Activated naive CD8-positive, alpha-beta T cell treated with anti-CD3 and anti-CD28 coated beads for 36 hours (primary cell): ENCODE measurements around the gene ARHGAP23. TPM values are rescaled to one million over a fixed set of nuclear protein-coding genes. Genes with fewer than 3 reads are reported as not detected.

Experiments
- DNase-seq: peaks from one replicate; pipeline ENCODE4 v3.0.0; 2021
- H3K27ac Mint-ChIP-seq: one replicate; pipeline ENCODE4 v1.8.0; 2022; ENCODE audit warnings: mild to moderate bottlenecking, moderate library complexity, mixed read lengths
- H3K27me3 Mint-ChIP-seq: one replicate; pipeline ENCODE4 v1.8.0; 2022; ENCODE audit warnings: mild to moderate bottlenecking, mixed read lengths
- H3K36me3 Mint-ChIP-seq: one replicate; pipeline ENCODE4 v1.8.0; 2021; ENCODE audit warnings: mild to moderate bottlenecking, mixed read lengths
- H3K4me1 Mint-ChIP-seq: one replicate; pipeline ENCODE4 v1.8.0; 2021; ENCODE audit warnings: mixed read lengths
- H3K4me3 Mint-ChIP-seq: one replicate; pipeline ENCODE4 v1.8.0; 2022; ENCODE audit warnings: mild to moderate bottlenecking, moderate library complexity, mixed read lengths
- H3K9me3 Mint-ChIP-seq: one replicate; pipeline ENCODE4 v1.8.0; 2022; ENCODE audit warnings: mixed read lengths
- total RNA-seq, 2 experiments: library from RNA; stranded (reverse); gene quantifications; one replicate each; pipeline ENCODE4 v1.2.3, GENCODE V29; 2021

Gene ARHGAP23
- total RNA-seq, 2 experiments from 2014 or later, result 0.08 to 0.66 TPM

DNA sequence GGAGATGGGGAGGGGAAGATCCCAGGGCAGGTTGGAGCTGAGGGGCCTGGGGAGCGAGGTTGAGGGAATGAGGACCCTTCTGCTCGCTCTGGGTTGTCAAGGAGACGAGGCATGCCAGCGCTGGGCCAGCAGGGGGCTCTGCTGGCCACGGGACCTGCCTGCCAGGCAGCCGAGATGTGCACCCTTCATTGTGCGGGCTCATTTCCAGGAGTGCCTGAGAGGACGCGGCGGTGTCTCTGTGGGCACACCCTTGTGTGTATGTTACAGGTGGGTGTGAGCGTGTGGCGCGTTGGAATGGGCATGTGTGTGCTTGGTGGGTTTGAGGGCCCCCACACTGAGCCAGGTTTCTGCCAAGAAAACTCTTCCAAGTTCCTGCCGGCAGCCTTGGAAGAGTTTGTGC lies 15.9 kb downstream of the ARHGAP23 start:
- peaks cover 5% of the 10 kb centered on the region for H3K4me1 Mint-ChIP-seq
- peak; percentile 69 for DNase-seq
- H3K27me3 Mint-ChIP-seq, result peaks cover 4% of the 10 kb centered on the region
- no peaks in the 10 kb centered on the region for H3K9me3 Mint-ChIP-seq
- no peak overlapping the region for H3K4me3 Mint-ChIP-seq
- no peaks in the 10 kb centered on the region for H3K36me3 Mint-ChIP-seq
- no peak overlapping the region for H3K27ac Mint-ChIP-seq

DNA sequence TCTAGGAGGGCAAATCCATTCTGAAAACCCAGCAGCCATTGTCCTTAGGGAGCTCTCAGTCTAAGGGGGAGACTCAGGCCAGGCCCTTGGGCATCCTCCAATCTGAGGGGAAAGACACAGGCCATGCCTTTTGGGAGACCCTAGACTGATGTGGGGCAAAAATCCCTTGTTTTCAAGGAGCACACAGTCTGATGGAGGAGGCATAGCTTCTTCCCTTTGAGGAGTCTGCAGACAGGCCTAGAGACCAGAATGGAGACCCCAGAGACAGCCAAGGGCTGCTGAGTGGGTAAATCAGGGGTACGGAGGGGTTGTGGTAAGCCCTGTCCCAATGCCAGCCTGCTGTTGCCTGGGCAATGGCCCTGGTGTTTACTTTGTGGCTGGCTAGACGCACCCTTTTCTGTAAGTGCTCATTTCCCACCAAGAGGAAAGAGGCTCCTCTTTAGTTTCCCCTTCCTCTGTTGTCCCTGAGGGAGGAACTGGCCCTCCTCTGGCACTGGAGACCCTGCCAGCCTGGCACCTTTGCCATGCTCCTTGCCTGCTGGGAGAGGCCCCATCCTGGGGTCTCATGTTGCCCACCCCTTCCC lies 19.3 kb downstream of the ARHGAP23 start:
- H3K4me3 Mint-ChIP-seq, result no peak overlapping the region
- no peak for DNase-seq
- H3K36me3 Mint-ChIP-seq, result no peaks in the 10 kb centered on the region
- peaks cover 18% of the 10 kb centered on the region for H3K27me3 Mint-ChIP-seq
- H3K4me1 Mint-ChIP-seq, result peaks cover 5% of the 10 kb centered on the region
- H3K27ac Mint-ChIP-seq, result no peak overlapping the region
- no peaks in the 10 kb centered on the region for H3K9me3 Mint-ChIP-seq

DNA sequence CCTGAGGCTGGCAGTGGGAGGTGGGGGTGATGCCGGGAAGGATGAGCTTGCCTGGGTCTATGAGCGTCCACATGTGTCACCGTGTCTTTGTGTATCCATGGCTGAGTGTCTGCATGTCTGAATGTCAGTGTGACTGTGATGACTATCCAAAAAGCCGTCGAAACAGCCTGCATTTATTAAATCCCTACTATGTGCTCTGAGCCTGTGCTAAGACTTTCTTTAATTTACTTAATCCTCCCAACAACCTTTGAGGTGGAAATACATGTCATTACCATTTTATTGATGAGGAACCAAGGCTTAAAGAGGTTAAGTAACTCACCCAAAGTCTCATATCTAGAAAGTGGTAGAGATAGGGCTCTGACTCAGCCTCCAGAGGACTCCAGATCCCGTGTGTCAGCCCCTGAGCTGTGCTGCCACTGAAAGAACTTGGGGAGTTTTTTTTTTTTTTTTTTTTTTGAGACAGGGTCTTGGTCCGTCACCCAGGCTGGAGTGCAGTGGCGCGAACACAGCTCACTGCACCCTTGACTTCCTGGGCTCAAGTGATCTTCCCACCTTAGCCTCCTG lies 20.0 kb downstream of the ARHGAP23 start:
- H3K4me3 Mint-ChIP-seq, result no peak overlapping the region
- H3K4me1 Mint-ChIP-seq, result peaks cover 11% of the 10 kb centered on the region
- no peak overlapping the region for H3K27ac Mint-ChIP-seq
- no peaks in the 10 kb centered on the region for H3K36me3 Mint-ChIP-seq
- no peaks in the 10 kb centered on the region for H3K9me3 Mint-ChIP-seq
- peaks cover 24% of the 10 kb centered on the region for H3K27me3 Mint-ChIP-seq
- no peak for DNase-seq

DNA sequence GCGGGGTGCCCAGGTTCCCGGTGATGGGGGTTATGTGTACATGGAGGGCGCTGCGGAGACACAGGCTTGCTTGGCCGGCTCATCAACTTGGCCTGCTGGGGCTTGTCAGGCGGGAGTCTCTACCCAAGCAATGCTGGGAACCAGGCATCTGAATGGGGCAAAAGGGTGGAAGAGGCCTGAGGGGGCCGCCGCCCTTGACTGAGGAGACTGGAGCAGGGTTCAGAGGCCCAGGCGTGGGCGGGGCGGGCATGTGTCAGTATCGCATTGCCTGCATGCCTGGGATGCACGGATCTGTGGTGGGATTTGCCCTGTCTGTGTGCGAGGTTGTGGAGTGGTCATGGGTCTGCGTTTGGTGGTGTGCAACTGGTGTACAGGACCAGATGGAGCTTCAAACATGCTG lies 21.1 kb downstream of the ARHGAP23 start:
- Mint-ChIP-seq H3K27me3 (peaks cover 30% of the 10 kb centered on the region), H3K27ac (no peak overlapping the region), H3K36me3 (no peaks in the 10 kb centered on the region), H3K4me1 (peaks cover 8% of the 10 kb centered on the region), H3K4me3 (no peak overlapping the region), H3K9me3 (no peaks in the 10 kb centered on the region)
- no peak for DNase-seq

DNA sequence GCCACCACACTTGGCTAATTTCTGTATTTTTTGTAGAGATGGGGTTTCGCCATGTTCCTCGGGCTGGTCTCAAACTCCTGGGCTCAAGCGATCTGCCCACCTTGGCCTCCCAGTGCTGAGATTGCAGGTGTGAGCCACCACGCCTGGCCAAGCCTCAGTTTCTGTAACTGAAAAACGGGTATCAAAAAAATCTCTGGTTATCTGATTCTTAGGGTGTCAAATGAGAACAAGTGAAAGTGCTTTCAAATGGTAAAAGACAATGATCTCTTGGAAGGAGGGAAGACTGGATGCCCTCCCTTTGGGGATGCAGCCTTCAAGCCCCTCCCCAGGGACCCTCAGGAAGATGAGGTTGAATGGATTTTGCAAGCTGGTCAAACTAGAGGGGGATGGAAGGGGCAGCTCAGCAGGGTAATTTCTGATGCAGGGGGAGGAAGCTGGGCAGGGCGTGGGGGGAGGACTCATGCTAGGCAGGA lies 22.3 kb downstream of the ARHGAP23 start:
- H3K4me3 Mint-ChIP-seq, result no peak overlapping the region
- H3K9me3 Mint-ChIP-seq, result no peaks in the 10 kb centered on the region
- peaks cover 40% of the 10 kb centered on the region for H3K27me3 Mint-ChIP-seq
- peaks cover 13% of the 10 kb centered on the region for H3K4me1 Mint-ChIP-seq
- no peak overlapping the region for H3K27ac Mint-ChIP-seq
- H3K36me3 Mint-ChIP-seq, result no peaks in the 10 kb centered on the region
- DNase-seq, result no peak

DNA sequence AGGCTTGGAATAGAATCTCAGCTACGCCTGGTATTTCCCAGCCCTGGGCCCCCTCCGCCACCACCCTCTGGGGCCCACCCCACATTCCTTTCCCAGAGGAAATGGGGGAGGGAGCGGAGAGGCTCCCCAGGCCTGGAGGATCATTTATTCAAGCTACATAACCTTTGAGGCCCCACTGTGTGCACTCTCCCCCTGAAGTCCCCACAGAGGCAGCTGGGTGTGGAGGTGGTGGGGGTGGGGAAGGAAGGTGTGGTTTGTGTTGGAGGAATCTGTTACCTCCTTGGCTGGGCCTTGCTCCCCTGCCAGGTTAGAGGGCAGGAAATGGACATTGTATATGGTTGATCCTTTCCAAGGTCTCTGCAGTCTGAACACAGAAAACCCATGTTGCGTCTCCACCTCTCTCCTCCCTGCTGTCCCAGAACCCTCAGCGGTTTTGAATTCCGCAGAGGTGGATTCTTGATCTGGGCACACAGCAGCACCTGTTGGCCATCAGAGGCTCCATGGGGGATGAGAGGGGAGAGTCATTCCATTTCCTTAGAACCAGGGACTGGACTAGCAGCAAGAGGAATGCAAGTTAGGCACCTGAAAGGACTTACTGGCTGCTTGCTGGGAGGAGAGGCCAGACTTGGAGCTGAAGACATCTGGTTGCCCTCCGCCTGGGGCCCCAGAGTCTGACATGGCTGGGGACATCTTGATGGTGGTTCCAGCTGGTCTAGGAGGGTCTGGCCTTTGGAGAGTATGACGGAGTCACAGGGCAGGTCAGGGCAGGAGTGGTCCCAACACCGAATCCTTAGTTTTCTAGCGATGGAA lies 23.0 kb downstream of the ARHGAP23 start:
- no peaks in the 10 kb centered on the region for H3K9me3 Mint-ChIP-seq
- H3K27me3 Mint-ChIP-seq, result peaks cover 41% of the 10 kb centered on the region
- peaks cover 13% of the 10 kb centered on the region for H3K4me1 Mint-ChIP-seq
- H3K4me3 Mint-ChIP-seq, result no peak overlapping the region
- H3K27ac Mint-ChIP-seq, result no peak overlapping the region
- no peak for DNase-seq
- no peaks in the 10 kb centered on the region for H3K36me3 Mint-ChIP-seq

DNA sequence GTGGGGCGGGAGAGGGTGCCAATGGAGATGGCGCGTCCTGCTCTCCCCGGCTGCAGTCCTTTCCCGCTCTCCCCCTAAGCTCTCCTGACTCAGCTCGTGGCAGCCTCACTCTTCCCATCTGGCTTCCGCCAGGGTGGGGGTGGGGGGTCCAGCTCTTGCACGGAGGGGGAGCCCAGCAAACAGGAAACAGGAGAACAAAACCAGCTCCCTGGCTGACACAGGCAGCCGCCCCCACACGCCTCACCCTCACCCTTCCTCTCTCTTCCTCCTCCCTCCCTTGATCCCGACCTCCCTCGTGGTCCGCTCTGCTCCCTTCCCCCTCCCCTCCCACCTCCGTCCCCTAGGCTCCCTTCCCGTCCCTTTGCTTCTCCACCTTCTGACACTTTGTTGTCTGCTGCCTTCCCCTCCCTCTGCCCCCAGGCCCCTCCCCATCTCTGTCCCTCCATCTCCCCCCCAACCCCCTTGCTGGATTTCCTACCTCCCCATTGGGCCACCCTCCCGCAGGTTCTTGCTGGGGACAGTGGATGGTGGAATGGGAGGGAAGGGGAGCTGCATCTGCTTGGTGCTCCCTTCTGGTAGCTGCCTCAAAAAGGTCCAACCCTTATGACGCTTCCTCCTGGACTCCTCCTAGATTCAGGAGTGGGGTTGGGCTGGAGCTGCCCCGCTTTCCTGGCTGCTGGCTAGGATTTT lies 23.7 kb downstream of the ARHGAP23 start:
- H3K27me3 Mint-ChIP-seq, result peaks cover 46% of the 10 kb centered on the region
- H3K9me3 Mint-ChIP-seq, result no peaks in the 10 kb centered on the region
- DNase-seq, result no peak
- H3K36me3 Mint-ChIP-seq, result no peaks in the 10 kb centered on the region
- peaks cover 13% of the 10 kb centered on the region for H3K4me1 Mint-ChIP-seq
- H3K27ac Mint-ChIP-seq, result no peak overlapping the region
- no peak overlapping the region for H3K4me3 Mint-ChIP-seq

DNA sequence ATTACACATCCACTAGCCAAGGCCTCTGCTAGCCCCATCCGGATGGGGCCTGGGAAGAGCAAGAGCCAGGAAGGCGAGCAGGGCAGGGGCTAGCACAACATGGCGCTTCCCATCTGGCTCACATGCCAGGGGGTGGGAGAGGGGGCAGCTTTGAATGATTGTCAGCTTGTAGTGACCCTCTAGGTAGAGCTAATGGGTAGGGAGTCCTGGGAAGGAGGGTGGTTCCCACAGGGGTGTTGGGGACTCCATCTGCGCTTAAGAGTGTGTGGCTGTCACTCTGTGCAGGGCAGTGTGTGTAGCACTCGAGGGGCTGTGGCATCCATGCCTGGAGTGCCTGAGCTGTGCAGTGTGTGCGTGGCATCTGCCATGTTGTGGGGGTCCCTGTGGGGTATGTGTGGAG lies 24.5 kb downstream of the ARHGAP23 start:
- Mint-ChIP-seq H3K4me1 (peaks cover 13% of the 10 kb centered on the region), H3K36me3 (no peaks in the 10 kb centered on the region), H3K9me3 (no peaks in the 10 kb centered on the region), H3K27ac (no peak overlapping the region), H3K4me3 (no peak overlapping the region), H3K27me3 (peaks cover 52% of the 10 kb centered on the region)
- no peak for DNase-seq

DNA sequence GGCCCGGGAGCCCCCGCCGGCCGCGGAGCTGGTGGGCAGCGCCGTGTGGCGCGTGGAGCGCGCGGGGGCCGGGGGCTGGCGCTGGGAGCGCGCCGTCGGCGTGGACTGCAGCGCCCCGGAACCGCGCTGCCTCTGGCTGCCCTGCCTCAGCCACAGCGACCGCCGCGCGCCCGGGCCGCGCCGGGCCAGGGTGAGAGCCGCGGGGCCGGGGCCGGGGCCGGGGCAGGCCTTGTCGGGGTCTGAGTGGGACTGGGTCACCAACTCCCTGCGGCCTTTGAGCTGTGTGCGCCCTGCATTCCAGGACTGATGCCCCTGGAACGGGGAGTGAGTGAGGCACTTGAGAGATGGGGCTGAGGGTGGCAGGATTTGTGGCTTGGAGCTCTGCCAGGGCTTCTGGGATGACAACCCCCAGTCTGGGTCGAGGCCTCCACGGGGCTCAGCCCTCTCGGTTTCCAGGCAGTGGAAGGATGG lies 25.7 kb downstream of the ARHGAP23 start:
- no peaks in the 10 kb centered on the region for H3K36me3 Mint-ChIP-seq
- H3K27me3 Mint-ChIP-seq, result peaks cover 52% of the 10 kb centered on the region
- peaks cover 13% of the 10 kb centered on the region for H3K4me1 Mint-ChIP-seq
- DNase-seq, result no peak
- no peak overlapping the region for H3K4me3 Mint-ChIP-seq
- no peaks in the 10 kb centered on the region for H3K9me3 Mint-ChIP-seq
- H3K27ac Mint-ChIP-seq, result no peak overlapping the region

DNA sequence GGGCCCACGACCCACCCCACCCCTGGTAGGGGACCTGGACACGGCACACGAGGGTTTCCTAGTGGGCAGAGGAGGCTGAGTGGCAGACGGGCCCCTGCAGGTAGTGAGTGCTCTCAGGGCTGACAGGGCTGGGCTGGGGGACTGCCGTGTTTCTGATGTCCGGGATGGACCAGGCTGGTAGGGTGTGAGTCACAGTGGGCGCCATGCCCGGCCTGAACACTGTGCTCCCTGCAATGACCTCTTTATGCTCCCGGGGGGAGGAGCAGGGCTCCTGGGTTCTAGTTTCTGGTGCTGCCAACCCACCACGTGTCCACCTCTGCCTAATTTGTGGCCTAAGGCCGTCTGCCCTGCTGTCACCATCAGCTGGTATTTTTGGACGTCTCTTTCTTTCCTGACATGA lies 26.3 kb downstream of the ARHGAP23 start:
- Mint-ChIP-seq H3K27me3 (peaks cover 49% of the 10 kb centered on the region), H3K4me3 (no peak overlapping the region), H3K4me1 (peaks cover 13% of the 10 kb centered on the region), H3K9me3 (no peaks in the 10 kb centered on the region), H3K36me3 (no peaks in the 10 kb centered on the region), H3K27ac (no peak overlapping the region)
- DNase-seq, result no peak

DNA sequence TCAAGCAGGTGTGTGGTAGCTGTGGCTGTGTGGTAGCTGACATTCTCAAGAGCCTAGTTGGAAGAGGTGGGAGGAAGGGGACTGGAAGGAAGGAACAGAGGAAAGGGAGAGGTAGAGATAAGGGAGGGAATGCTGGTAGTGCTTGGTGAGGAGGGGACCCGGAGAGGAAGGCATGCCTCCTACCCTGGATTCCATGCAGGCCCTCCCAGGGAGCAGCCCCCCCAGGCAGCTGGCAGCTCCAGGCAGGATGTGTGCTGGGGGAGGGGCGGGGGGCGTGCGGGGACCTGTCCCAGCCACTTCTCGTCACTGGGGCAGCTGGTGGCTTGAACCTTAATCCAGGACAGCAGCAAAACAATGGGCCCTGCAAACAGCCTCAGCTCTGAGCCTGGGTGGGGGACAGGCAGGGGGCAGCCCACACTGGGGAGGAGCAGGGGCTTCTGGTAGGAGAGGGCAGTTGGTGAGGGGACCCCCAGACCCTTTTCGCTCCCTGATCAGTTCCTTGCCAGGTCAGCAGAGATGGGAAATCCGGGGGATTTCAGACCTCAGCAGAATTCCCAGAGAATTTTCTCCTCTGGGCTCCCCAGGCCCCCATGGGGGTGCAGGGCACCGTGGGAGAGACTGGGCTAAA lies 27.1 kb downstream of the ARHGAP23 start:
- Mint-ChIP-seq H3K9me3 (no peaks in the 10 kb centered on the region), H3K27ac (no peak overlapping the region), H3K4me3 (no peak overlapping the region), H3K27me3 (peaks cover 48% of the 10 kb centered on the region), H3K4me1 (peaks cover 13% of the 10 kb centered on the region), H3K36me3 (no peaks in the 10 kb centered on the region)
- DNase-seq, result no peak

DNA sequence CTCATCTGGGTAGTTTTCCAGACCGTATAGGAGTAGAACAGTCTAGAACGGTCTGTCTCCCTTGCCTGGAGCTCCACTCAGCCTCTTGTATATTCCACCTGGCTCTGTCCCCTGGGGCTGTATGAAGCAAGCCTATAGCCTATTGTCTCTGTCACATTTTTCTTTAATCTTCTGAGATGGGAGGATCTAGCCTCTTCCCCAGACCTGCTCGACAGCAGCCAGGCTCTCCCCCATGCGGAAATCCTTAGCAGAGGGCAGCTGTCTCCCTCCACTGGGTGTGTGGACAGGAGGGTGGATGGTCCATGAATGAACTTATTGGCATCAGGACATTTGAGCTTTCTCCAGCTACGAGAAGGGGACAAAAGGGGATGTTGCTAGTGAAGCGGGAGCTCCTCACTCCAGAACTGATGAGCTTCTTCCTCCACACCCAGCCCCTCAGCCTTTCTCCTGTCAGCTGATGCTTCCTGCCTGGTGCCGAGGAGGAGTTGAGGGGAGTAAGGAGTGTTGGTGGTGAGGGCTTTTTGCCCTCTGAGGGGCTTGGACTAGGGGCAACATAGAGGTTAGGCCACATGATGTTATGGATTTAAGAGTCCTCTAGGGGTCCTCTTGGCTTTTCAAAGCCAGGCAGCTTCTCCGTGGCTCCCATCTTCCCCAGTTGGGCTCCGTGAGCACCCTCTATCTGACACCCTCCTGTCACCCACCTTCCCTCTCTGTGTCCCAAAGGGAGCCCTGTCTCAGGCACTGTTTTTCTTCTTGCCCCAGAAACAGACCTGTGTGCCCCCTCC lies 28.0 kb downstream of the ARHGAP23 start:
- peaks cover 13% of the 10 kb centered on the region for H3K4me1 Mint-ChIP-seq
- H3K27ac Mint-ChIP-seq, result no peak overlapping the region

DNA sequence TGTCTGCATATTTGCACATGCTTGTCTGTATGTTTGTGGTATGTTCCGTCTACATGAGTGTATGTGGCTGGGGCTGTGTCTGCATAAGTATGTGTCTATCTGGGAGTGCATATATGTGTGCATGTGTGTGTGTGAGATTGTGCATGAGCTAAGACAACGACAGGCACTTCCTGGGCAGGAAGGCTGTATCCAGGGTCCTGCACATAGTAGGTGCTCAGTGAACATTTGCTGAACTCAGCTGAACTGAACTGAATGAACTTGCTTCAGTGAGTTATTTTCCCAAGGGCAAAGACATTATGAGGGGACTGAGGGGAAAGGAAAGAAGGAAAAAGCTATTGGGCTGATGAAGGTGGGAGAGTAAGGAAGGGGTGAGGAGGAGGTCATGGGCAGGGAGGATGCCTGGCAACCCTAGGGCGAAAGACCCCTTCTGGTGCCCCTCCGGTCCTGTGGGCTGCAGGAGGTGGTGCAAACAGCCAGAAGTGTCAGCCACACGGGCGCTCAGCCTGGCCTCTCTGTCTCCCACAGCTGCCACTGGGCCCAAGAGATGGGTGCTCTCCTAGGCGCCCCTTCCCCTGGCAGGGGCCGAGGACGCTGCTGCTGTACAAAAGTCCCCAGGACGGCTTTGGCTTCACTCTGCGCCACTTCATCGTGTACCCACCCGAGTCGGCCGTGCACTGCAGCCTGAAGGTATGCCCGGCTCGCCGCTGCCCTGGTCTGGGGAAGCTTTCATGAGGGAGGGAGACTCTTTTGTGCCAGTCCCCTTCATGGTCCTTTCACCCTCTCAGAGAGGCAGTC lies 29.5 kb downstream of the ARHGAP23 start:
- H3K4me3 Mint-ChIP-seq, result no peak overlapping the region
- no peak overlapping the region for H3K27ac Mint-ChIP-seq
- no peak for DNase-seq
- peaks cover 13% of the 10 kb centered on the region for H3K4me1 Mint-ChIP-seq
- no peaks in the 10 kb centered on the region for H3K36me3 Mint-ChIP-seq
- peaks cover 38% of the 10 kb centered on the region for H3K27me3 Mint-ChIP-seq
- H3K9me3 Mint-ChIP-seq, result no peaks in the 10 kb centered on the region

More for the DNA sequence above, 28.0 kb downstream of the ARHGAP23 start:
- Mint-ChIP-seq H3K36me3 (no peaks in the 10 kb centered on the region), H3K4me3 (no peak overlapping the region), H3K9me3 (no peaks in the 10 kb centered on the region), H3K27me3 (peaks cover 53% of the 10 kb centered on the region)
- DNase-seq, result no peak
